Measurements from ENCODE around the gene ITSN1. TPM values are rescaled to one million over a fixed set of nuclear protein-coding genes. Genes with fewer than 3 reads are reported as not detected.

The ITSN1 gene
- total RNA-seq, 4 donors from 2014 or later = 29.6 to 42.2 (median 41.1) TPM

DNA sequence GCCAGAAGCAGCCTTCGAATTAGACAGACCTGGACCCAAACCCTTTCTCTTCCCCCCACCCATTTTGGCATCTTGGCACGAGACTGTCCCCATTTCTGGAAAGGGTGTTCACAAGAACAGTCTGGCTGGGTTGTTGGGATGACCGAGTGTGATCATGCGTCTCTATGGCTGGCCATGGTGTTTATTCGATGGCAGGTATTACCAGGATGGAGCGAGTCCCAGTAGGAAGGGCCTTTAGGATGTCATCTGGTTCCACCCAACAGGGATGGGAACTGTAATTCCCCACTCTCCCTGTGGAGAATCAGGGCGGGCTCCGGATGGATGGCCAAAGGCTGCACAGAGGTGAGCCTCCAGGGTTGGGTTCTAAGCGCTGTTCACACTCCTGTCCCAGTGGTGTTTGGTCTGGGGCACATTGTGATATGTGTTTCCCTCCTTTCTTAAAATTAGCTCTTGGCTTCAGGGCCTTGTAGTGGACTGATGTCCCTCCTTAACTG is 306.7 kb downstream of the ITSN1 start:
- Histone ChIP-seq H3K4me3 (replicated peaks in 1 of 3) (no peak overlapping the region), H3K9me3 (no peaks in the 10 kb centered on the region), H3K27me3 (no peaks in the 10 kb centered on the region), H3K36me3 (no peaks in the 10 kb centered on the region), H3K4me1 (peaks cover 20 to 25% of the 10 kb centered on the region in 2 donors), H3K27ac (peak overlapping the region in 2 of 3 donors; percentile 87 to 97)
- WGBS, 2 donors = 88 to 95% methylated on average over 7 of the region's 9 CpGs
- intact Hi-C loops (cut with DNase I) = no loop called here
- no peak for DNase-seq
- TF ChIP-seq CTCF (IDR thresholded peaks at IDR 0.05) = no peak
- TF ChIP-seq POLR2A (IDR thresholded peaks at IDR 0.05) = no peak

Other genes starting within 250 kb of the ITSN1 start
- gene IFNGR2, start 239.1 kb upstream of the ITSN1 start, total RNA-seq = 100 to 1,000 TPM in 1 of 4 donors, 10 to 100 TPM in 3; 64.9 to 100 (median 79.0) TPM
- gene TMEM50B, start 162.5 kb upstream of the ITSN1 start, total RNA-seq = 100 to 1,000 TPM; 202 to 399 (median 295) TPM
- 10 to 100 TPM in 1 of 4 donors, 1 to 10 TPM in 3; 5.6 to 12.3 (median 9.3) TPM for gene DNAJC28, start 150.8 kb upstream of the ITSN1 start, total RNA-seq
- gene GART, start 100.4 kb upstream of the ITSN1 start, total RNA-seq = 100 to 1,000 TPM in 2 of 4 donors, 10 to 100 TPM in 2; 53.8 to 130 (median 84.5) TPM
- gene SON, start 99.5 kb upstream of the ITSN1 start, total RNA-seq = 100 to 1,000 TPM; 283 to 425 (median 334) TPM
- 10 to 100 TPM in 1 of 4 donors, 1 to 10 TPM in 3; 4.2 to 13.3 (median 6.7) TPM for gene DONSON, start 53.8 kb upstream of the ITSN1 start, total RNA-seq
- 10 to 100 TPM; 27.9 to 53.5 (median 33.9) TPM for gene CRYZL1, start 760 bp upstream of the ITSN1 start, total RNA-seq

Data from thyroid gland (tissue), 4 donors.